PFSK-1 (cell line): ENCODE measurements around the gene GDI1.

Experiments
- FOXP2 ChIP-seq: optimal IDR thresholded peaks from 2 replicates; pipeline ENCODE3; 2011; ENCODE audit warnings: borderline replicate concordance, control low read depth, inconsistent platforms; ENCODE audit not compliant: insufficient read depth; ENCODE audit errors: extremely low read length, extremely low read depth
- POLR2AphosphoS5 ChIP-seq: IDR thresholded peaks from 2 replicates; pipeline ENCODE4 v1.6.1; 2012; ENCODE audit warnings: low read depth, mild to moderate bottlenecking, control low read depth, low read length, moderate library complexity
- REST ChIP-seq, 2 experiments: IDR thresholded peaks; 2 replicates each; pipeline versions ENCODE4 v1.6.1 to v1.8.0; 2011 to 2012; ENCODE audit warnings: low read depth in 2 of 2, low read length in 2 of 2, control low read depth in 1 of 2, inconsistent platforms in 1 of 2, mild to moderate bottlenecking in 1 of 2, moderate library complexity in 1 of 2; ENCODE audit not compliant: insufficient read depth in 1 of 2
- SIN3A ChIP-seq: IDR thresholded peaks from 2 replicates; pipeline ENCODE4 v1.6.1; 2012; ENCODE audit warnings: mild to moderate bottlenecking, low read length, moderate library complexity, borderline replicate concordance; ENCODE audit not compliant: insufficient read depth
- TAF1 ChIP-seq: IDR thresholded peaks from 2 replicates; pipeline ENCODE4 v1.6.1; 2012; ENCODE audit warnings: low read length, control low read depth, borderline replicate concordance; ENCODE audit not compliant: insufficient read depth

DNA sequence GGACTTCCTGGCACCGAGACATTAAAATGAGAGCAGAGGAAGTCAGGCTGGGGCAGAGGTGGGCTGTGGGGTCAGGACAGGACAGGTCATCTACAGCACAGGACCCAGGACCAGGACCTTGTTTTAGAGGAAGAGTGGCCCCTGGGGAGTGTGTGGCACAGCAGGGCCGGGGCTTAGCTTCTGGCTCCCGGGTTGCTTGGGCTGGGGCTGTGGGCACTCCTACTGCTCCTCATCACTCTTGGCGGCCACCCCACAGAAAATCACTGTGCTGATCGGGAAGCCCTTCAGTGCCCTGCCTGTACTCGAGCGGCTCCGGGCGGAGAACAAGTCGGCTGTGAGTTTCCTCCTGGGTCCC is 16.6 kb upstream of the GDI1 start:
- no peak for TF ChIP-seq TAF1
- no peak for TF ChIP-seq REST (IDR thresholded peaks at IDR 0.05; ENCODE audit: insufficient read depth in 1 of 2, low read depth in 2 of 2, low read length in 2 of 2)
- TF ChIP-seq SIN3A: no peak
- TF ChIP-seq POLR2AphosphoS5: no peak
- no peak for TF ChIP-seq FOXP2
